ENCODE measurements around the gene MKX.

DNA sequence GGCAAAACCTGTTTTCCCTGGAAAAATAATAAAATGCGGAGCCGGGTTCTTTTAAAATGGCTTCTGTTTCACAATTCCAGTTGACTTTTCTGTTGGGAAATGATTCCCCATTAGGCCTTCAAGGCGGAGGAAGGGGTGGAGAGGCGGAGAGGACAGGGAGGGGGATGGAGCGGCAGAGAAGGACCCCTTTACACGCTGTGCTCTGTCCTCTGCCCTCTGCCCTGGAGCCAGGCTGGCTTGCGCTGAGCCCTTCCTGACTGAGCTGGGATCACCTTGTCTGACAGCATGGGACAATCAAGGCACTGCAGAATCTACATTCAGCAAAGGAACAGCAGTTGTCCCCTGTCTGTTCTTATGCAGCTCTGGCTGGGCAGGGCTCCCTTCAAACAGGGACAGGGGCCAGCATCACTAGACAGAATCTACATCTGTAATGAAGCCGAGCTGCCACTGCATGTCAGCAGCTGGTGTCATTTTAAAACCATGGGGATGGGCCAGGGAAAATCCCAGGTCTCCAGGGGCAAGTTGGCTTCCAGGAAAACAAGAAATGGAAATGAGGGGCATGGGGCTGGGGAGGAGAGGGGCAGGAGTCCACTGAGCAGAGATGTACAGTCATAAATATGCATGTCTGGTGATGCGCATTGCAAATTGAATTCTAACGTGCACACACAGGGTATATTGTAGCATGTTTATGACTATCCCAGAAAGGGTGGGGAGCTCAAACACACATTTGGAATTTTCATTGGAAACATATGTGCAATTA is 120.0 kb downstream of the MKX start:
- TF ChIP-seq, protein P1, sequence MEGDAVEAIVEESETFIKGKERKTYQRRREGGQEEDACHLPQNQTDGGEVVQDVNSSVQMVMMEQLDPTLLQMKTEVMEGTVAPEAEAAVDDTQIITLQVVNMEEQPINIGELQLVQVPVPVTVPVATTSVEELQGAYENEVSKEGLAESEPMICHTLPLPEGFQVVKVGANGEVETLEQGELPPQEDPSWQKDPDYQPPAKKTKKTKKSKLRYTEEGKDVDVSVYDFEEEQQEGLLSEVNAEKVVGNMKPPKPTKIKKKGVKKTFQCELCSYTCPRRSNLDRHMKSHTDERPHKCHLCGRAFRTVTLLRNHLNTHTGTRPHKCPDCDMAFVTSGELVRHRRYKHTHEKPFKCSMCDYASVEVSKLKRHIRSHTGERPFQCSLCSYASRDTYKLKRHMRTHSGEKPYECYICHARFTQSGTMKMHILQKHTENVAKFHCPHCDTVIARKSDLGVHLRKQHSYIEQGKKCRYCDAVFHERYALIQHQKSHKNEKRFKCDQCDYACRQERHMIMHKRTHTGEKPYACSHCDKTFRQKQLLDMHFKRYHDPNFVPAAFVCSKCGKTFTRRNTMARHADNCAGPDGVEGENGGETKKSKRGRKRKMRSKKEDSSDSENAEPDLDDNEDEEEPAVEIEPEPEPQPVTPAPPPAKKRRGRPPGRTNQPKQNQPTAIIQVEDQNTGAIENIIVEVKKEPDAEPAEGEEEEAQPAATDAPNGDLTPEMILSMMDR (IDR thresholded peaks at IDR 0.05; ENCODE audit: insufficient read depth, low read length) = no peak
- no peak for TF ChIP-seq POLR2AphosphoS5 (IDR thresholded peaks at IDR 0.05; ENCODE audit: low read depth)

All from HL-60 (cell line).